Mucosa of rectum (tissue), 2 donors: ENCODE results near the gene SPG7.

Source experiments
- H3K27ac ChIP-seq, 2 donors: one replicate each; pipeline ENCODE4 v1.7.0; 2013; ENCODE audit warnings: inconsistent platforms in 2 of 2, low read depth in 2 of 2, low read length in 2 of 2
- H3K27me3 ChIP-seq, 2 donors: one replicate each; pipeline ENCODE4 v1.7.0; 2013; ENCODE audit warnings: low read length in 2 of 2; ENCODE audit not compliant: control insufficient read depth in 2 of 2, insufficient read depth in 2 of 2
- H3K36me3 ChIP-seq, 2 donors: one replicate each; pipeline ENCODE4 v1.7.0; 2013; ENCODE audit warnings: low read length in 2 of 2; ENCODE audit not compliant: control insufficient read depth in 2 of 2, insufficient read depth in 2 of 2
- H3K4me1 ChIP-seq, 2 donors: one replicate each; pipeline ENCODE4 v1.7.0; 2013; ENCODE audit warnings: low read length in 2 of 2, mild to moderate bottlenecking in 1 of 2; ENCODE audit not compliant: control insufficient read depth in 2 of 2, insufficient read depth in 2 of 2
- H3K4me3 ChIP-seq, 2 donors: one replicate each; pipeline ENCODE4 v1.7.0; 2013; ENCODE audit warnings: low read length in 2 of 2
- H3K9ac ChIP-seq, 2 donors: one replicate each; pipeline ENCODE4 v1.7.0; 2013; ENCODE audit warnings: low read length in 2 of 2, low read depth in 1 of 2, mild to moderate bottlenecking in 1 of 2
- H3K9me3 ChIP-seq, 2 donors: one replicate each; pipeline ENCODE4 v1.7.0; 2013; ENCODE audit warnings: low read length in 2 of 2; ENCODE audit not compliant: control insufficient read depth in 2 of 2
- donor health status: healthy.
- donor health status: Normal muscosa, but diverticular disease.

SPG7 gene

DNA sequence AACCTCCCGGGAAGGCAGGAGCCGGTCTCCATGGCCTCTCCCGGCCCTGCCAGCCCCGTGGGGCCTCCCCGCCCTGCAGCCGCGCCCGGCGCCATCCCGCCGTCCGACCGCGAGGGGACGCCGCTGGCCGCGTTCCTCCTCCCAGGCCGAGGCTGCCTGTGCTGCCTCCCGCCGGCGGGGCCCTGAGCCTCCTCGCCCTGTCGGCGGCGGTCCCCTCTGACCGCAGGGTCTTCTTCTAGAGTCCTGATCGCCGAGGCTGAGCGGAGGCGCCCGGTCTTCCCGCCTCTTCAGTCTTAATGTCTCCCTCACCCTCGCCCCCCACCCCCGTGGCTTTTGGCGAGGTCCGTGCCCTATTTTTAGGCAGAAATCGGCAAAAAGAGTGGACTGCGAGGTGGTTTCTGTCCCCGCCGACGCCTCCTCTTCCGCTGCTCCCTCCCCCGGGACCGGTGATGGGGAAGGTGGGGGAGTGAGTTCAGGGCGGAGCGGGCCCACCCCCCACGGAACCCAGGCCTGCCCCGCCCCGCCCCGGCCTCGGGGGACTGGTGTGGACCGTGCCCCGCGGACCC, 66.6 kb downstream of the SPG7 start:
- H3K27ac ChIP-seq, result no peak overlapping the region

DNA sequence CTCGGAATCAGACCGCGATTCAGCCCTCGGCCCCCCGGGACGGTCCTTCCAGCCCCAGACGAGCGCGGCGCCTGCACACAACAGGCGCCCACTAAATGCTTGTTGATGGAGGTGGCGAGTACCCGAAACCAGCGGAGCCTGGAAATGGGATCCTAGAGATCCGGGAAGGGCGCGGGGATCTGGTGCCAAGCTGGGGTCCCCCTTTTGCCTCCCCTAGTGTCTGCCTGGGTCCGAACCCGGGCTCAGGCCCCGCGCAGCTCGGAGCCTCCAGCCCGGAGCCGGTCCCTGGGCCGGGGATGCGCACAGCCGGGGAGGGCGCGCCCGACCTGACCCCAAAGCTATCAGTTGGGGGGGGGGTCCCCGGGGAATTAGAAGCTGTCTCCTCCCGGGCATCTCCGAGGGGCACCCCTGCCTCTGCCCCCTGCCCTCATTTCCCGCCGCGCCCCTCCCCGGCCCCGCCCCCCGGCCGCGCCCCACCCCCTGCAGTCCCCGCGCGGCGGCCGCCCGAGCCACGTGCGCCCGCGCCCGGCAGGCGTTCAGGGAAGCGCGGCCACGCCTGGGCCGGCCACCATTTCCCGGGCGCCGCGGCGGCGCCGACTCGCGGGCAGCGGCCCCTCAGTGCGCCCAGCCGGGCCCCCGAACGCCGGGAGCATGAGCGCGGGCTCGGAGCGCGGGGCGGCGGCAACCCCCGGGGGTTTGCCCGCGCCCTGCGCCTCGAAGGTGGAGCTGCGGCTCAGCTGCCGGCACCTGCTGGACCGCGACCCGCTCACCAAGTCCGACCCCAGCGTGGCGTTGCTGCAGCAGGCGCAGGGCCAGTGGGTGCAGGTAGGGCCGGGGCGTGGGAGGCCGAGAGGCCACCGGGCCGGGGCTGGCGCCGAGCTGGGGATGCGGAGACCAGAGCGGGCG, 67.3 kb downstream of the SPG7 start, which contains the start of gene CPNE7:
Gene CPNE7, plus strand, starts transcription at position 512 of the 906 bp plus-strand sequence. Its CDS starts 140 bp downstream, at position 652.
- Histone ChIP-seq H3K9me3 (no peaks in the 10 kb centered on the region), H3K27me3 (peaks cover 11 to 17% of the 10 kb centered on the region in 2 donors), H3K4me1 (peaks cover 3 to 10% of the 10 kb centered on the region in 2 donors), H3K4me3 (peak within 1 kb of the TSS in 1 of 2 donors; percentile 8), H3K27ac (no peak within 1 kb of the TSS), H3K36me3 (no peaks in the 10 kb centered on the region), H3K9ac (peak within 1 kb of the TSS in 1 of 2 donors; percentile 39)

More for the DNA sequence above, 66.6 kb downstream of the SPG7 start:
- Histone ChIP-seq H3K4me3 (peak overlapping the region in 1 of 2 donors; percentile 8), H3K27me3 (peaks cover 19 to 22% of the 10 kb centered on the region in 2 donors), H3K4me1 (peaks cover 3 to 10% of the 10 kb centered on the region in 2 donors), H3K9ac (peak overlapping the region in 1 of 2 donors; percentile 39), H3K36me3 (no peaks in the 10 kb centered on the region), H3K9me3 (no peaks in the 10 kb centered on the region)

DNA sequence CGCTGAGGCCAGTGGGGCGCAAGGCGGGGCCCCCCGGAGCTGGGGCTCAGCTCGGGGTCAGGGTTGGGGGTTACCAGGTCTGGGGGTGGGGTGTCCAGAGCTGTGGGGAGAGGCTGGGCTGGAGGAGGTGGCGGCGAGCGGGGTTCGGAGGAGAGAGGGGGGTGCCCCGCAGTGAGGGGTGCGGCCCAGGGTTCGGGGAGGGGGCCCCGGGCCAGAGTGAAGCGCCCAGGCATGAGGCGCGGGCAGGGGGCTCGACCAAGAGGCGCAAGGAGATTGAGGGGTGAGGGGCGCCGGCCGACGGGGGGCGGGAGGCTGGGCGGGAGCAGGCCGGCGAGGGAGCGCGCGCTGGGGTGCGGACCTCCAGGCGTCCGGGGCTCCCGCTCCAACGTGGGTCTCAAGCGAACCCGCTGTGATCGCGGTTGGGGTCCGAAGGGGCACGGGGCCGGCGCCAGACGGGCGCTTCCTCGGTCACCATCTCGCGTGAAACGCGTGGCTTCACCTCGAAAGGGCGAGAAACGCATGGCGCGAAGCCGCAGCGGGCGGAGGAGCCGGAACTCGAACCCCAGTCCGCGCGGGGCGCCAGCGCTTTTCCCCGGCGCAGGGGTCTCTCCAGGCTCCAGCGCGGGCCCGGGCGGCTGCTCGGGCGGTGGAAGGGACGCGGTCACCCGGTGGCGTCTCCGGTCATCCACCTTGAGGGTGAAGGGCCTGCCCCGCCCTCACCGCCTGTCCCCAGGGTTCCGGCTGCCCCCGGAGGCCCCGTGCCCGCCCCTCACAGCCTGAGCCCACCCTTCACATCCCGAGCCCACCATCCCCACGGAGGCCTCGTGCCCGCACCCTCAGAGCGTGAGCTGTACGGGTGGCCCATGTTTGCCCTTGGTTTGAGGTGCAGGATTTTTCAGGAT, 68.2 kb downstream of the SPG7 start:
- peaks cover 3 to 11% of the 10 kb centered on the region in 2 donors for H3K4me1 ChIP-seq
- H3K9ac ChIP-seq, result no peak overlapping the region
- H3K36me3 ChIP-seq, result no peaks in the 10 kb centered on the region
- H3K4me3 ChIP-seq, result no peak overlapping the region
- no peak overlapping the region for H3K27ac ChIP-seq
- peaks cover 10 to 15% of the 10 kb centered on the region in 2 donors for H3K27me3 ChIP-seq
- H3K9me3 ChIP-seq, result no peaks in the 10 kb centered on the region

DNA sequence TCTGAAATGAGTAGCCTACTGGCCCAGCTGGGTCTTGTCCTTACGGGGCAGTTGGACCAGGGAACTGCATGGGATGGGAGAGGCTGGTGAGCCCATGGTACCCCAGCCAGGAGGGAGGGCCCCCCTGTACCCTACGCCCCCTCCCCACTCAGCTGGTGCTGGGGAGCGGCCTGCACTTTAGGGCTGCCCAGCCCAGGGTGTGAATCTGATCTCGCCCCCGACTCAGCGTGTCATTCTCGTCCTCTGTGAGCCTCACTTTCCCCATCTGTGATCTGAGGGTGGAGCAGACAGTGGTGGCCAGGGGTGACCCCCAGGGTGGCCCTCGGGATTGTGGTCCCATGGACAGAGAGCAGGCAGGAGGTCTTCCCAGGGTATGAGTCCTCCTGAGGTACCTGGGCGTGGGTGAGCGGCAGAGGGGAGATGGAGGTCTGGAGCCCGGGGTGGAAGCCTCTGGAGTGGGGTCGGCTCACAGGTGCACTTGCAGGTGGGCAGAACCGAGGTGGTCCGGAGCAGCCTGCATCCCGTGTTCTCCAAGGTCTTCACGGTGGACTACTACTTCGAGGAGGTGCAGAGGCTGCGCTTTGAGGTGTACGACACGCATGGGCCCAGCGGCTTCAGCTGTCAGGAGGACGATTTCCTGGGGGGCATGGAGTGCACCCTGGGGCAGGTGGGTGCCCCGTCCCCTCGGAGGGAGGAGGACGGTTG, 69.0 kb downstream of the SPG7 start:
- H3K27me3 ChIP-seq, result peaks cover 10 to 12% of the 10 kb centered on the region in 2 donors
- no peaks in the 10 kb centered on the region for H3K36me3 ChIP-seq
- H3K27ac ChIP-seq, result no peak overlapping the region
- H3K9me3 ChIP-seq, result no peaks in the 10 kb centered on the region
- H3K4me3 ChIP-seq, result no peak overlapping the region
- peaks cover 8 to 15% of the 10 kb centered on the region in 2 donors for H3K4me1 ChIP-seq
- no peak overlapping the region for H3K9ac ChIP-seq

DNA sequence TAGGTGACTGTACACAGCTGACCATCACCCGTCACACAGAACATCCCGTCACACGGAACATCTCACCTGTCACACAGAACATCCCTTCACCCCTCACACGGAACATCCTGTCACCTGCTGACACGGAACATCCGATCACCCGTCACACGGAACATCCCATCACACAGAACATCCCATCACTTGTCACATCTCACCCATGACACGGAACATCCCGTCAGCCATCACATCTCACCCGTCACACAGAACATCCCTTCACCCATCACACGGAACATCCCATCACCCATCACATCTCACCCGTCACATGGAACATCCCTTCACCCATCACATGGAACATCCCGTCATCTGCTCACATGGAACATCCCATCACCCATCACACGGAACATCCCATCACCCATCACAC, 71.1 kb downstream of the SPG7 start:
- Histone ChIP-seq H3K4me1 (peaks cover 11 to 21% of the 10 kb centered on the region in 2 donors), H3K4me3 (no peak overlapping the region), H3K27me3 (peaks cover 2 to 6% of the 10 kb centered on the region in 2 donors), H3K9me3 (no peaks in the 10 kb centered on the region), H3K27ac (no peak overlapping the region), H3K36me3 (no peaks in the 10 kb centered on the region), H3K9ac (no peak overlapping the region)

DNA sequence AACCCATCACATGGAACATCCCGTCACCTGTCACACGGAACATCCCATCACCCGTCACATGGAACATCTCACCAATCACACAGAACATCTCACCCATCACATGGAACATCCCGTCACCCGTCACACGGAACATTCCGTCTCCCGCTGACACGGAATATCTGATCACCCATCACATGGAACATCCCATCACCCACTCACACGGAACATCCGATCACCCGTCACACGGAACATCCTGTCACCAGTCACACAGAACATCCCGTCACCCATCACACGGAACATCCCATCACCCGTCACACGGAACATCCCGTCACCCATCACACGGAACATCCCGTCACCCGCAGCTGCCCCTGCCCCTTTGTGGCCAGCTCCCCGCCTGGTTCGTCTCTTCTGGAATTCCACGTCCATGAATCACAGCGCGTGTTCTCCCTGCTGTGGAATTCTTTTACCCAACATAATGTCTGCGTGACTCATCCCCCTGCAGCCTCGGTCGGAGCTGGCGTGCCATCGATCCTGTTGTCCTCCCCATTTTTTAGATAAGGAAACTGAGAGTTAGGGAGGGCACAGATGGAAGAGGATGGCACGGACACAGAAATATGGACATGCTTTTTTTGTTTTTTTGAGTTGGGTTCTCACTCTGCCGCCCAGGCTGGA, 73.0 kb downstream of the SPG7 start:
- Histone ChIP-seq H3K36me3 (no peaks in the 10 kb centered on the region), H3K9me3 (no peaks in the 10 kb centered on the region), H3K27me3 (peaks cover 0 to 2% of the 10 kb centered on the region in 2 donors), H3K27ac (no peak overlapping the region), H3K4me3 (no peak overlapping the region), H3K4me1 (peaks cover 10 to 16% of the 10 kb centered on the region in 2 donors), H3K9ac (no peak overlapping the region)

DNA sequence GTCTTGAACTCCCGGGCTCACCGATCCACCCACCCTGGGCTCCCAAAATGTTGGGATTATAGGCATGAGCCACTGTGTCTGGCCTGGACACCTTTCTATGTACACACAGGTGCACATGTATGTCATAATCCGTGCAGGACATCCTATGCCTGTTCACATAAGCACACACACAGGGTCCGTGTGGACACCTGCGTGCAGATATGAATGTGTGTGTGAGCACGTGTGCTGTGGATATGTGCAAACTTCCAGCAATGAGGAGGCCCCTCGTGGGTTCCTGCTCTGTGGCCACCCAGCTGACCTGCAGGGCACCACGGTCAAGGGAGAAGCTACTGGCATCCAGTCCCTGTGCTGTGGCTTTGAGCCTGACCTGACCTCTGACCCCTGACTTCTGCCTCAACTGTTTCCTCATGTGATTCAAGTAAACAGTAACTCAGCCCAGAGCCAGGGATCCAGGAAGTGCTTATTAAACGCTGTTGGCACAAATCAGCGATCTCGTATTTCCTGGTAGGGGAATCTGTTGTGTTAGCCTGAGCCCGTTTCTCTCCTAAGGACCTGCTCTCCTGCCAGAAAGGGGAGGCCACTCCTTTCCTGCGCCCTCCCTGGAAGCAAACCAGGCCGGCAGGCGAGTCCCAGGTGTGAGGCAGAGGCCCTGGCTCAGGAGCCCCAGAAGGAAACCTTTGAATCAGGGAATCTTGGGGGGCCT, 73.8 kb downstream of the SPG7 start:
- peak overlapping the region in 1 of 2 donors; percentile 72 for H3K27ac ChIP-seq
- no peaks in the 10 kb centered on the region for H3K9me3 ChIP-seq
- H3K27me3 ChIP-seq, result no peaks in the 10 kb centered on the region
- no peak overlapping the region for H3K4me3 ChIP-seq
- H3K4me1 ChIP-seq, result peaks cover 10 to 20% of the 10 kb centered on the region in 2 donors
- no peaks in the 10 kb centered on the region for H3K36me3 ChIP-seq
- peak overlapping the region in 1 of 2 donors; percentile 44 for H3K9ac ChIP-seq

DNA sequence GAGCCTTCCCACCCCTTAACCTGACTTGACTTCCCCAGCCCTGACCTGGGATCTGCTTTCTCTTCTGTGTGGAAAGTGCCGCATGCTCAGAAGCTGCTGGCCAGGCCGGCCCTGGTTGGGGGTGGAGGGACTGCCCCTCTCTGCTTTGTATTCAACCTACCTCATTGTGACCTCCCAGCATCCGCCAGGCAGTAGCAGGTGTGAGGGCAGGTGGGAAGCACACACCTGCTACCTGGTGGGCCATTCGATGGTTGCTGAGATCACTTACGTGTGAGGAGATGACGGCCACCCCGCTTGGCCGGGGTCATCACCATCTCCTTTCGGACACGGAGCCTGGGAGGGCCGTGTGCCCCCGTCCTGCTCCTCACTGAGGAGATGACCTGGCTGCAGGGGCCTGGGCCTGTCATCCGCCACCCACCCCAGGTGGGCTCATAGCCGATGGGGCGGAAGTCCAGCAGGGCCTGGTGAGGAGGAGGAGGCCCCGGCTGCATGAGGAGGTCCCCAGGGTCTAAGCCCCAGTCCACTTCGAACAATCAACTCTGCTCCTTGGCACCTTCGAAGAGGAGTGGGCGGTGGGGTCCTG, 74.5 kb downstream of the SPG7 start:
- Histone ChIP-seq H3K9me3 (no peaks in the 10 kb centered on the region), H3K9ac (peak overlapping the region in 1 of 2 donors; percentile 44), H3K4me1 (peaks cover 10 to 20% of the 10 kb centered on the region in 2 donors), H3K27me3 (no peaks in the 10 kb centered on the region), H3K4me3 (no peak overlapping the region), H3K36me3 (no peaks in the 10 kb centered on the region), H3K27ac (peak overlapping the region in 1 of 2 donors; percentile 72)
